Middle frontal gyrus (tissue), 1 donor: Measurements from ENCODE around the gene LIPA.
"Not testable (repeated sequence)": the region's sequence is repeated elsewhere in the genome, so short reads cannot be mapped to it uniquely, and the experiment has no call there.

Experiments used
- DNase-seq: peaks from one replicate; pipeline ENCODE4 v3.0.0-alpha.2; 2015; ENCODE audit warnings: low spot score; ENCODE audit errors: extremely low spot score

LIPA gene

GRCh38 chr10:89209718-89210117 is 41.9 kb downstream of the LIPA start:
- DNase-seq, result no peak

- no peak for DNase-seq
Observed at GRCh38 chr10:89207801-89208551, 43.6 kb downstream of the LIPA start.

DNA sequence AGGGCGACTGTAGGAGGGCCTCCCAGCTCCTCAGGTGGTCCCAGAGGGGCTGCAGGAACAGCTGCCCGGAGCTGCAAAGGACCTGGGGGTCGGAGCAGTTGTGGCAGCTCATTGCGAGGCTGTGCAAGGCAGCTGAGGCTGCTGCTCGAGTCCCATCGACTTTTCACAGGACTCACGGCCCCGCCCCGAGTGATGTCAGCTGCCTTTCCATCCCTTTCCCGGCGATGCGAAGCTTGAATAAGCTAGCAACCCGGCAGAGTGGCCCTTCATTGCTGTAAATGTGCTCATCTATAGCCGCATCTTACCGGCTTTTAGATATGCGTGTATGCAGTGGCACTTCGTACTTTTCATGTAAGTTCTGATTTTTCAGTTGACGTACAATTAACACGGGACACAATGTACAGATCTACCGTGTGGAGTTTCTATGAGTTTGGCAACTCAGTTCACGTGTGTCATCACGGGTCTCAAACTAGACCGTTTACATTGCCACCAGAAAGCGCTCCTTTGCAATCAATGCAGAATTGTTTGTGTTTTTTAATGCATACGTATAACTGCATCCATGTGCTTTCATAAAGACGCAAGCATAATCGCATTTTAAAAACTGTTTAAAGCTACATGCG is 44.3 kb downstream of the LIPA start, which contains the start of gene CH25H:
TSS of gene CH25H (minus strand) at position 137 of the 620 bp plus-strand sequence. CDS start at position 112, 25 bp downstream.
- DNase-seq, result peak; percentile 80

DNA sequence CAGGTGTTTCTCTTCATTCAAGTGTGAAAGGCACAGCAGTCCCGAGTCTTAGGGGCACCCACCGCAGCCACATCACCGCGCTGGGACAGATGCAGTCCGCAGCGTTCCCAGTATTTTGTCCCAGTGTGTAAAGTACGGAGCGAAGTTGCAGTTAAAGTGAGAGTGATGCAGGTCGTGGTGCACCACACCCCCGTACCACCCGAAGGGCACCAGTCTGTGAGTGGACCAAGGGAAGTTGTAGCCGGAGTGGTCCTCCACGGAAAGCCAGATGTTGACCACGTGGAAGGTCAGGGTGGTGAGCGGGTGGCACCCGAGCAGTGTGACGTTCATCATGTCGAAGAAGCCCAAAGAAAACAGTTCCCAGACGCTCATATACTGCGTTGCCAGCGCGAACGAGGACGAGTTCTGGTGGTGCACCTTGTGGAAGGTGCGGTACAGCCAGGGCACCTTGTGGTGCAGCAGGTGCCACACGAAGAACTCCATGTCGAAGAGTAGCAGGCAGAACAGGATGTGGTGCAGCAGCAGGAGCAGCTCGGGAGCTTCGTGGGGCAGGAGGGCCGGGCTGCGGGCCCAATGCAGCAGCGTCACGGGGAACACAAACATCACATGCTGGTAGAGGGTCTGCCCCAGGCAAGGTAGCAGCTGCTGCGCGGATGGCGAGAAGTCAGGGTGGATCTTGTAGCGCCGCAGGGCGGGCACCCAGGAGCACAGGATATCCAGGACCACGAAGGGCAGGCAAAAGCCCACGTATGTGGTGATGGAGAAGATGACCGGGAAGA is 45.0 kb downstream of the LIPA start:
- DNase-seq, result no peak

DNA sequence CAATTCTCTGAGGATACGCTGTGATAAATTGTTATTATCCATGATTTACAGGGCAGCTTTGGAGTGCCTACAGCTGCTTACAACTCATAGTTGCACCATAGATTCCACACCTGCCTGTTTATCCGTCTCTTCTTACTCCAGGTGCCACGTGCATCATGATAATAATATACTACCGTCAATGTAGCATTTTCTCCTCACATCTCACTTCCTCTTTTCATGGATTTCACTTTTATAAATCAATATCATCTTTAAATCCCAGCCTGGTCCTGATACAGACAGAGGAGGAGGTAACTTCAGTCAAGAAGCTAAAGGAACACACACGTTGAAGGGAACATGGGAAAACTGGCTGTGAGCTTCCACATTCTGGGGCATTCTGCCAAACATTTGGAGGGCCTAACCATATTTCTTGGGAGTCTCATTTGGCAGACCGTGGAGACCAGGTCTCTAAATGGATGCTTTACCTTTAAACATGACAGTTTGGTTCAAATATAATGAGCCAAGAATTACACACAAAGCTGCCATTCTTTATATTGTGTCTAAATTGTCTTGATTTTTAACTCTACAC is 46.9 kb downstream of the LIPA start:
- no peak for DNase-seq

DNA sequence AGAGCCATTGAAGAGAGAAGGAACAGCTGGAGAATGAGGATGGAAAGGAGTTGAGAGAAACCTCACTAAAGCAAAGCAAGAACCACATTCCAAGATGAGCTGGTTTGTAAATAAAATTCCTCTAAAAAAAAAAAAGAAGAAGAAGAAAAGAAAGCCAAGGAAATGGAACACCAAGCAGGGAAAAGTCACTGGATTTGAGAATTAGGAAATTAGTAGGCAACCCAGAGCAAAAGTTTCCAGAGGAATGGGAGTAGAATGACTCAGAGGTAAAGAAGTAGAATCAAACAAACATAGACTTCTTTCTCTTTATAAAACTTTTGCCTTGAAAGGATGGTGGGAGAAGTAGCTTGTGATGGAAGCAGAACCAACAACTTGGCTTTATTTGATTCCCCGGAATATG is 48.3 kb downstream of the LIPA start:
- DNase-seq, result no peak

- DNase-seq, result no peak
Observed at GRCh38 chr10:89202033-89202425, 49.5 kb downstream of the LIPA start.

- no peak for DNase-seq
Observed at GRCh38 chr10:89201345-89202032, 50.1 kb downstream of the LIPA start.

DNA sequence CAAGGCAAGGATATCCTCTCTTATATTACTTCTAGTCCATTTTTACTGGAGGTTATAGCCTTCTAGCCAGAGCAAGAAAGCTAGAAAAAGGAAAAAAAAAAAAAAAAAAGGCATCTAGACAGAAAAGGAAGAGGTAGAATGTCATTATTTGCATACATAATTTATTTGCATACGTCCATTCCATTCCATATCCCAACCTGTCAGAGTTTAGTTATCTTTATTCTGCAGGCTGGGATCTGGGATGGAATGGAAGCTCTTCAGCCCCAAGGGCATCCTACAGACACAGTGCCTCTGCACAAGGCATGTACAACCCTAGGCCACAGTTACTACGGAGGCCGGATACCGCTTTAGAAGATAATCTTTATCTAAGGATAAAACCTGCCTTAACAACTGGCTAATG is 54.1 kb downstream of the LIPA start:
- no peak for DNase-seq

DNA sequence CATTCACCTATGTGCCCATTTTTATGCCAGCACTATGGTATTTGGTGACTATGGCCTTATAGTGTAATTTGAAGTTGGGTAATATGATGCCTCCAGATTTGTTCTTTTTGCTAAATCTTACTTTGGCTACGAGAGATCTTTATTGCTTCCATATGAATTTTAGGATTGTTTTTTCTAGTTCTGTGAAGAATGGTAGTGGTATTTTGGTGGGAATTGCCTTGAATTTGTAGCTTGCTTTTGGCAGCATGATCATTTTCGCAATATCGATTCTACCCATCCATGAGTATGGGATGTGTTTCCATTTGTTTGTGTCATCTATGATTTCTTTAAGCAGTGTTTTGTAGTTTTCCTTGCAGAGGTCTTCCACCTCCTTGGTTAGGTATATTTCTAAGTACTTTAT is 60.3 kb downstream of the LIPA start:
- not testable (repeated sequence) for DNase-seq

- no peak for DNase-seq
Observed at GRCh38 chr10:89189211-89189734, 62.3 kb downstream of the LIPA start.

DNA sequence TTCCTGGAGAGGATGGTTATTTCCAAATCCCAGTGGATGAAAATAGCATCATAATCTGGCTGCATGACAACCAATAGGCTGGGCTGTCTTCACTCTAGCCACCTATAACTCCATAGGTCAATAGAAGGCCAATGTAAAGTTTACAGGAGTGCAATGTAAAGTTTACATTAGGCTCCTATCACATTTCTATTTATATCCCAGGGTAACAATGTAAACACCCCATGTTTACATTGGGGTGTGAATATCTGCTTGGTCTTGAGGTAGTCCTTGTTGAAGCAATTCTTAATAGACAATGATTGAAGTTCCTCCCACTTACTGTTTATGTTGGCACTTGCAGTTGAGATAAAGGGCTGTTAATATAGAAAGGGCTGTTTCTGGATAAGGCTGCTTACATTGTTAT is 65.9 kb downstream of the LIPA start:
- DNase-seq, result no peak

DNA sequence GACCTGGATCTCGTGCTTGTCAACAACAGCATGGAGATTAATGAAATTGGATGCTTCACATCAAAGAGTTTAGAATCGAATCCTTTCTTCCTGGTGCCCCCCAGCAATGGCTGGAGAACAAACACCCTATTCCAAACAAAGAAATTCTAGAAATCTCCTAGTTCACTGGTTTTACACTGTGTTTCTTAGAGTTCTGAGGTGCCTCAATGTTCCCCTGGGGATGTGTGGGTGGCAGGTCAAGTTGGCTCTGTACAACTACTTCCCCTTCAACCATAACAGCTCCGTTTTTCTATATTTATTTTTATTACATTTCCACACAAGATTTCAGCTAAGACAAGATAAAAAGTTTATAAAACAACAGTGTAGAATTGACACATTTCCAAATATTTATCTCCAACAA is 66.9 kb downstream of the LIPA start:
- DNase-seq, result no peak

DNA sequence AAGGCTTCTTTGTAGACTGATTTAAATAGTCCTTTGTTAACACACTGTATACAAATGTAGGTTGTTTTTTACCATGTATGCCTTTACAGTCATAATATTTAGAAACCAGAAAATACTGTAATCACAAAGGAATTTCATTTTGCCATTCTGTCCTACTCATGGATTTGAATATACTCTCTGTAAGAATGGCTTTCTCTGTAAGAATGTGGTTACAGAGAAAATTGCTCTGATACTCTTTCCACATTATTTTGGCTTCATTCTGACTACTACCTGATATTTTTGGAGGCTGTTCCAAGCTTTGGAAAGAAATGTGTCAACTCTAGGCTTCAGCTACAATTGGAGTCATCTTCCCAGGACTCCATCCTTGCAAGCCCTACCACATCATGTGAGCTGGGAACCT is 68.0 kb downstream of the LIPA start:
- no peak for DNase-seq

DNA sequence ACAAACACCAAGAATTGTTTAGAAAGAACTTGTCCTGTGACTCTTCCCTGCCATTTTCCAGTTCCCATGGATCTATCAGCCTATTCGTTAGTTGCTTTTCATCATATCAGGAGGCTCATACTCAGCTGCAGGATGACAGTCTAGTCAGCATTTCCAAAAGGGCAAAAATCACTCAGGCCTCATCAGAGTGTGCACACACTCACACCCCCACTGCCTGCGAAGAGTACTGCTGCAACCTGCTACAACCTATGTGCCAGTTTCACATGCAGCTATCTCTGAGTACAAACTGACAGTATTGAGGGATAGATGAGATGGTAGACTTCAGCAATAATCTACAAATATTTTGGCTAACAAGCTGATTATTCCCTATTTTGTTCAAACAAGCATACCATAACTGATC is 68.7 kb downstream of the LIPA start:
- no peak for DNase-seq

DNA sequence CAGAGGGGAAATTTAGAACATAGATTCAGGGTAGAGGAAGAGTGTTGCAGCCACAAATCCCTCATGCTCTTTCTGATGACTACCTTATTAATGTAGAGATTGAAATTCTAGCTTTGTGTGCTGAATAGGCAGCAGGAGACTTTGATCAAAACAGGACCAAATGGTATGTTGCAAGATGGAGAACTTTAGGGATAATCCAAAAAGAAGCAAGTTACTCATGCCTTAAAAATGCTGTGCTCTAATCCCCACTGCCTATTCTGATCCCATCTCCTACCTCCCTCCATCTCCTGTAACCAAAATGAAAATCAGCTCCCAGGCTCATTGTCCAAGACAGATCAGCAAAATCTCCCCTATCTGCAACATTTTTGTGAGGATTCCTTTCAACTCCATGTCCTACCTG is 75.8 kb downstream of the LIPA start:
- DNase-seq, result no peak

DNA sequence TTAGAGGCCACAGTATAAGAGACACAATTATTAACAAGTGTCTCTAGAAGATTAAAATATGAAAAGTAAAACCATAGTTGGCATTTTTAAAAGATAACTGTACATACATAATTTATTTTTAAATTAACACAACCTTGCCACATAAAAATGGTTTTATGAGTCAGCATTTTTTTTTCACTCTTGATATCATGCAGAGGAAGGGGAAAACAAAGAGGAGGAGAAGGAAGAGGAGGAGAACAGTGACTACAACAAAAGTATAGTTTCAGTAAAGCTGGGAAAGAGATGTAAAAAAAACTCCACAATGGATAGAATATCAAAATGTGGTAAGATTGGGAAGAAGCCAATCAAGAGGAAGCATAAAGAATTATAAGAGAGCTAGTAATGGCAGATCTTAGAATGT is 78.5 kb downstream of the LIPA start:
- DNase-seq, result no peak

DNA sequence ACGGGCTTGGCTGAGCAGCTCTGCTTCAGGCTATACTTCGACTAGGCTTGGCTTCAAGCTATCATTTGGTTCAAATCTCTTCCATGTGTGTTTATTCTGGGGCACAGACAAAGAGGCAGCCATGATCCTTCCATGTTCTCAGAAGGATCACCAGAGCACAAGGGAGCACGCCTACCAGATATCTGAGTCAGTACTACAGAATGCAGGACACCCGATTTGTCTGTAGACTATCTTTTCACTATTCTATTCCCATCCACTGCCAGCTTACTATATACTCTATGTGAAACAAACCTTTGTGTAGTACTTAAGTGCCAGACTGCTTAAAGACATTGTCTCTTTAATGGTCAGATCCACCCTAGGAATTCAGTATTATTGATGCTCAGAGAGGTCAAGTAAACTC is 79.6 kb downstream of the LIPA start:
- DNase-seq, result no peak

GRCh38 chr10:89171263-89171872 is 80.2 kb downstream of the LIPA start:
- no peak for DNase-seq

- DNase-seq, result not testable (repeated sequence)
Observed at GRCh38 chr10:89168354-89168900, 83.1 kb downstream of the LIPA start.
